ENCODE results near the gene YWHAB. TPM values are rescaled to one million over a fixed set of nuclear protein-coding genes. Genes with fewer than 3 reads are reported as not detected.
A peak's percentile ranks its signal among the peaks of the same experiment; 100 is the strongest.

The YWHAB gene
- total RNA-seq, 1 experiment from 2014 or later, result 216 TPM

DNA sequence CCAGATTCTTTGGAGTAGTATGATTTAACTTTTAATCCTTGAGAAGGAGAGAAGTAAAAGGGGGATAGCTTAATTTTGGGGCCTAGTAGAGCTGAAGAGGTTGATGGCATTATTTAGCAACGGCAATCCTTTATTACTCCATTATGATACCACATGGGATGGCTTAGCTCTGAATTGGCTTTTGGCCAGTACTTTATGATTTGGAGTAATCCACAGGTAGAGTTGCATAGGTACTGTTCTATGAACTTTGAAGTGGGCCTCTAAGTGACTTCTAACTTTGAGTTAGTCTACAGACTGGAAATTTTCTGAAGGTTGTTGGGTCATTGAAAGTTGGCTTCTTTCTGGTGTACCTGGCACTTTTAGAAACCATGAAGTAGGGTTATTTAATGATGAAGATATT lies 11.6 kb downstream of the YWHAB start (continued):
- TF ChIP-seq, protein P1, sequence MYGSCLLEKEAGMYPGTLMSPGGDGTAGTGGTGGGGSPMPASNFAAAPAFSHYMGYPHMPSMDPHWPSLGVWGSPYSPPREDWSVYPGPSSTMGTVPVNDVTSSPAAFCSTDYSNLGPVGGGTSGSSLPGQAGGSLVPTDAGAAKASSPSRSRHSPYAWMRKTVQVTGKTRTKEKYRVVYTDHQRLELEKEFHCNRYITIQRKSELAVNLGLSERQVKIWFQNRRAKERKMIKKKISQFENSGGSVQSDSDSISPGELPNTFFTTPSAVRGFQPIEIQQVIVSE (CRISPR knock-in tag; IDR thresholded peaks at IDR 0.05; ENCODE audit: borderline replicate concordance), result no peak
- TF ChIP-seq NFYB (CRISPR knock-in tag; conservative IDR thresholded peaks at IDR 0.05; ENCODE audit: low read depth) (no peak), NFATC4 (CRISPR knock-in tag; IDR thresholded peaks at IDR 0.05) (no peak), ZNF317 (CRISPR knock-in tag; IDR thresholded peaks at IDR 0.05; ENCODE audit: borderline replicate concordance, low read depth) (no peak), FOXP1 (CRISPR knock-in tag; IDR thresholded peaks at IDR 0.05; ENCODE audit: borderline replicate concordance) (no peak)
- TF ChIP-seq, protein P2, sequence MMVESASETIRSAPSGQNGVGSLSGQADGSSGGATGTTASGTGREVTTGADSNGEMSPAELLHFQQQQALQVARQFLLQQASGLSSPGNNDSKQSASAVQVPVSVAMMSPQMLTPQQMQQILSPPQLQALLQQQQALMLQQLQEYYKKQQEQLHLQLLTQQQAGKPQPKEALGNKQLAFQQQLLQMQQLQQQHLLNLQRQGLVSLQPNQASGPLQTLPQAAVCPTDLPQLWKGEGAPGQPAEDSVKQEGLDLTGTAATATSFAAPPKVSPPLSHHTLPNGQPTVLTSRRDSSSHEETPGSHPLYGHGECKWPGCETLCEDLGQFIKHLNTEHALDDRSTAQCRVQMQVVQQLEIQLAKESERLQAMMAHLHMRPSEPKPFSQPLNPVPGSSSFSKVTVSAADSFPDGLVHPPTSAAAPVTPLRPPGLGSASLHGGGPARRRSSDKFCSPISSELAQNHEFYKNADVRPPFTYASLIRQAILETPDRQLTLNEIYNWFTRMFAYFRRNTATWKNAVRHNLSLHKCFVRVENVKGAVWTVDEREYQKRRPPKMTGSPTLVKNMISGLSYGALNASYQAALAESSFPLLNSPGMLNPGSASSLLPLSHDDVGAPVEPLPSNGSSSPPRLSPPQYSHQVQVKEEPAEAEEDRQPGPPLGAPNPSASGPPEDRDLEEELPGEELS (CRISPR knock-in tag; IDR thresholded peaks at IDR 0.05), result no peak
- TF ChIP-seq, protein P3, sequence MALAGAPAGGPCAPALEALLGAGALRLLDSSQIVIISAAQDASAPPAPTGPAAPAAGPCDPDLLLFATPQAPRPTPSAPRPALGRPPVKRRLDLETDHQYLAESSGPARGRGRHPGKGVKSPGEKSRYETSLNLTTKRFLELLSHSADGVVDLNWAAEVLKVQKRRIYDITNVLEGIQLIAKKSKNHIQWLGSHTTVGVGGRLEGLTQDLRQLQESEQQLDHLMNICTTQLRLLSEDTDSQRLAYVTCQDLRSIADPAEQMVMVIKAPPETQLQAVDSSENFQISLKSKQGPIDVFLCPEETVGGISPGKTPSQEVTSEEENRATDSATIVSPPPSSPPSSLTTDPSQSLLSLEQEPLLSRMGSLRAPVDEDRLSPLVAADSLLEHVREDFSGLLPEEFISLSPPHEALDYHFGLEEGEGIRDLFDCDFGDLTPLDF (CRISPR knock-in tag; IDR thresholded peaks at IDR 0.05), result no peak
- TF ChIP-seq, protein P4, sequence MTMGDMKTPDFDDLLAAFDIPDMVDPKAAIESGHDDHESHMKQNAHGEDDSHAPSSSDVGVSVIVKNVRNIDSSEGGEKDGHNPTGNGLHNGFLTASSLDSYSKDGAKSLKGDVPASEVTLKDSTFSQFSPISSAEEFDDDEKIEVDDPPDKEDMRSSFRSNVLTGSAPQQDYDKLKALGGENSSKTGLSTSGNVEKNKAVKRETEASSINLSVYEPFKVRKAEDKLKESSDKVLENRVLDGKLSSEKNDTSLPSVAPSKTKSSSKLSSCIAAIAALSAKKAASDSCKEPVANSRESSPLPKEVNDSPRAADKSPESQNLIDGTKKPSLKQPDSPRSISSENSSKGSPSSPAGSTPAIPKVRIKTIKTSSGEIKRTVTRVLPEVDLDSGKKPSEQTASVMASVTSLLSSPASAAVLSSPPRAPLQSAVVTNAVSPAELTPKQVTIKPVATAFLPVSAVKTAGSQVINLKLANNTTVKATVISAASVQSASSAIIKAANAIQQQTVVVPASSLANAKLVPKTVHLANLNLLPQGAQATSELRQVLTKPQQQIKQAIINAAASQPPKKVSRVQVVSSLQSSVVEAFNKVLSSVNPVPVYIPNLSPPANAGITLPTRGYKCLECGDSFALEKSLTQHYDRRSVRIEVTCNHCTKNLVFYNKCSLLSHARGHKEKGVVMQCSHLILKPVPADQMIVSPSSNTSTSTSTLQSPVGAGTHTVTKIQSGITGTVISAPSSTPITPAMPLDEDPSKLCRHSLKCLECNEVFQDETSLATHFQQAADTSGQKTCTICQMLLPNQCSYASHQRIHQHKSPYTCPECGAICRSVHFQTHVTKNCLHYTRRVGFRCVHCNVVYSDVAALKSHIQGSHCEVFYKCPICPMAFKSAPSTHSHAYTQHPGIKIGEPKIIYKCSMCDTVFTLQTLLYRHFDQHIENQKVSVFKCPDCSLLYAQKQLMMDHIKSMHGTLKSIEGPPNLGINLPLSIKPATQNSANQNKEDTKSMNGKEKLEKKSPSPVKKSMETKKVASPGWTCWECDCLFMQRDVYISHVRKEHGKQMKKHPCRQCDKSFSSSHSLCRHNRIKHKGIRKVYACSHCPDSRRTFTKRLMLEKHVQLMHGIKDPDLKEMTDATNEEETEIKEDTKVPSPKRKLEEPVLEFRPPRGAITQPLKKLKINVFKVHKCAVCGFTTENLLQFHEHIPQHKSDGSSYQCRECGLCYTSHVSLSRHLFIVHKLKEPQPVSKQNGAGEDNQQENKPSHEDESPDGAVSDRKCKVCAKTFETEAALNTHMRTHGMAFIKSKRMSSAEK (CRISPR knock-in tag; IDR thresholded peaks at IDR 0.05; ENCODE audit: borderline replicate concordance), result no peak

DNA sequence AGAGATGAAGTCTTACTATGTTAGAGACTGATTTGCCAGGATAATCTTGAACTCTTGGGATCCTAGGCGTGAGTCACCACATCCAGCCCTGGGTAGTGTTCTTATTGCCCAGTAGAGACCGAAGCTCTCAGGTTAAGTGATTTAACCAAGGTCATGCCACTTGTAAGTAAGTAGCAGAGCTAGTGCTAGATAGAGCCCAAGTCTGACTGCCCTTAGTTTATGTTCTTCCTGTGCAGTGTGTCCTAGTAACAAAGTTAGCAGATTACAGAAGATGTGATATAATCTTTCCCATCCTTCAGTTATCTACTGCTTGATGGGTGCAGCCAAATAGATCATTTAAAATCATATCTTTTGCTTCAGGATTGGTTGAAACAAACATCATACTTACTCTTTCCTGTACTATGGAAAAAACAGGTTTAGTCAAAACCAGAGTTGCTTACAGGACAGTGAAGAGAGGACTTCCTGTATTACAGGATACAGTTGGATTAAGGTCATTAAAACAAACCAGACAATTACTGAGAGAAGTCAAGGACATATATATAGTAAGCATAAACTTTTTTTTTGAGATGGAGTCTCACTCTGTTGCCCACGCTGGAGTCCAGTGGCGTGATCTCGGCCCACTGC lies 14.8 kb downstream of the YWHAB start:
- Mint-ChIP-seq H3K27me3 (ENCODE audit: low read depth) (no peaks in the 10 kb centered on the region), H3K9me3 (no peaks in the 10 kb centered on the region), H3K4me1 (peaks cover 6% of the 10 kb centered on the region), H3K27ac (0 out of 2 replicates have a peak overlapping the region, but pooled peaks have one; percentile 69), H3K4me3 (no peak overlapping the region), H3K36me3 (peaks cover 37% of the 10 kb centered on the region)
- no peak for ATAC-seq
- TF ChIP-seq, protein P5, sequence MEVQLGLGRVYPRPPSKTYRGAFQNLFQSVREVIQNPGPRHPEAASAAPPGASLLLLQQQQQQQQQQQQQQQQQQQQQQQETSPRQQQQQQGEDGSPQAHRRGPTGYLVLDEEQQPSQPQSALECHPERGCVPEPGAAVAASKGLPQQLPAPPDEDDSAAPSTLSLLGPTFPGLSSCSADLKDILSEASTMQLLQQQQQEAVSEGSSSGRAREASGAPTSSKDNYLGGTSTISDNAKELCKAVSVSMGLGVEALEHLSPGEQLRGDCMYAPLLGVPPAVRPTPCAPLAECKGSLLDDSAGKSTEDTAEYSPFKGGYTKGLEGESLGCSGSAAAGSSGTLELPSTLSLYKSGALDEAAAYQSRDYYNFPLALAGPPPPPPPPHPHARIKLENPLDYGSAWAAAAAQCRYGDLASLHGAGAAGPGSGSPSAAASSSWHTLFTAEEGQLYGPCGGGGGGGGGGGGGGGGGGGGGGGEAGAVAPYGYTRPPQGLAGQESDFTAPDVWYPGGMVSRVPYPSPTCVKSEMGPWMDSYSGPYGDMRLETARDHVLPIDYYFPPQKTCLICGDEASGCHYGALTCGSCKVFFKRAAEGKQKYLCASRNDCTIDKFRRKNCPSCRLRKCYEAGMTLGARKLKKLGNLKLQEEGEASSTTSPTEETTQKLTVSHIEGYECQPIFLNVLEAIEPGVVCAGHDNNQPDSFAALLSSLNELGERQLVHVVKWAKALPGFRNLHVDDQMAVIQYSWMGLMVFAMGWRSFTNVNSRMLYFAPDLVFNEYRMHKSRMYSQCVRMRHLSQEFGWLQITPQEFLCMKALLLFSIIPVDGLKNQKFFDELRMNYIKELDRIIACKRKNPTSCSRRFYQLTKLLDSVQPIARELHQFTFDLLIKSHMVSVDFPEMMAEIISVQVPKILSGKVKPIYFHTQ (CRISPR knock-in tag; IDR thresholded peaks at IDR 0.05), result no peak
- TF ChIP-seq NR1H2 (CRISPR knock-in tag; IDR thresholded peaks at IDR 0.05) (no peak), CREB1 (CRISPR knock-in tag; IDR thresholded peaks at IDR 0.05) (no peak), ZNF317 (CRISPR knock-in tag; IDR thresholded peaks at IDR 0.05; ENCODE audit: borderline replicate concordance, low read depth) (no peak), SP1 (CRISPR knock-in tag; conservative IDR thresholded peaks at IDR 0.05) (no peak), ZNF396 (CRISPR knock-in tag; IDR thresholded peaks at IDR 0.05; ENCODE audit: borderline replicate concordance) (no peak), ZNF416 (CRISPR knock-in tag; IDR thresholded peaks at IDR 0.05) (no peak), ZNF121 (CRISPR knock-in tag; IDR thresholded peaks at IDR 0.05) (no peak)
- TF ChIP-seq, protein P6, sequence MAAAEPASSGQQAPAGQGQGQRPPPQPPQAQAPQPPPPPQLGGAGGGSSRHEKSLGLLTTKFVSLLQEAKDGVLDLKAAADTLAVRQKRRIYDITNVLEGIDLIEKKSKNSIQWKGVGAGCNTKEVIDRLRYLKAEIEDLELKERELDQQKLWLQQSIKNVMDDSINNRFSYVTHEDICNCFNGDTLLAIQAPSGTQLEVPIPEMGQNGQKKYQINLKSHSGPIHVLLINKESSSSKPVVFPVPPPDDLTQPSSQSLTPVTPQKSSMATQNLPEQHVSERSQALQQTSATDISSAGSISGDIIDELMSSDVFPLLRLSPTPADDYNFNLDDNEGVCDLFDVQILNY (CRISPR knock-in tag; IDR thresholded peaks at IDR 0.05), result no peak
- TF ChIP-seq, protein P7, sequence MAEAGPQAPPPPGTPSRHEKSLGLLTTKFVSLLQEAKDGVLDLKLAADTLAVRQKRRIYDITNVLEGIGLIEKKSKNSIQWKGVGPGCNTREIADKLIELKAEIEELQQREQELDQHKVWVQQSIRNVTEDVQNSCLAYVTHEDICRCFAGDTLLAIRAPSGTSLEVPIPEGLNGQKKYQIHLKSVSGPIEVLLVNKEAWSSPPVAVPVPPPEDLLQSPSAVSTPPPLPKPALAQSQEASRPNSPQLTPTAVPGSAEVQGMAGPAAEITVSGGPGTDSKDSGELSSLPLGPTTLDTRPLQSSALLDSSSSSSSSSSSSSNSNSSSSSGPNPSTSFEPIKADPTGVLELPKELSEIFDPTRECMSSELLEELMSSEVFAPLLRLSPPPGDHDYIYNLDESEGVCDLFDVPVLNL (CRISPR knock-in tag; IDR thresholded peaks at IDR 0.05; ENCODE audit: borderline replicate concordance, low read depth), result no peak
- TF ChIP-seq, protein P8, sequence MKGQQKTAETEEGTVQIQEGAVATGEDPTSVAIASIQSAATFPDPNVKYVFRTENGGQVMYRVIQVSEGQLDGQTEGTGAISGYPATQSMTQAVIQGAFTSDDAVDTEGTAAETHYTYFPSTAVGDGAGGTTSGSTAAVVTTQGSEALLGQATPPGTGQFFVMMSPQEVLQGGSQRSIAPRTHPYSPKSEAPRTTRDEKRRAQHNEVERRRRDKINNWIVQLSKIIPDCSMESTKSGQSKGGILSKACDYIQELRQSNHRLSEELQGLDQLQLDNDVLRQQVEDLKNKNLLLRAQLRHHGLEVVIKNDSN (CRISPR knock-in tag; IDR thresholded peaks at IDR 0.05), result no peak
- TF ChIP-seq, protein P9, sequence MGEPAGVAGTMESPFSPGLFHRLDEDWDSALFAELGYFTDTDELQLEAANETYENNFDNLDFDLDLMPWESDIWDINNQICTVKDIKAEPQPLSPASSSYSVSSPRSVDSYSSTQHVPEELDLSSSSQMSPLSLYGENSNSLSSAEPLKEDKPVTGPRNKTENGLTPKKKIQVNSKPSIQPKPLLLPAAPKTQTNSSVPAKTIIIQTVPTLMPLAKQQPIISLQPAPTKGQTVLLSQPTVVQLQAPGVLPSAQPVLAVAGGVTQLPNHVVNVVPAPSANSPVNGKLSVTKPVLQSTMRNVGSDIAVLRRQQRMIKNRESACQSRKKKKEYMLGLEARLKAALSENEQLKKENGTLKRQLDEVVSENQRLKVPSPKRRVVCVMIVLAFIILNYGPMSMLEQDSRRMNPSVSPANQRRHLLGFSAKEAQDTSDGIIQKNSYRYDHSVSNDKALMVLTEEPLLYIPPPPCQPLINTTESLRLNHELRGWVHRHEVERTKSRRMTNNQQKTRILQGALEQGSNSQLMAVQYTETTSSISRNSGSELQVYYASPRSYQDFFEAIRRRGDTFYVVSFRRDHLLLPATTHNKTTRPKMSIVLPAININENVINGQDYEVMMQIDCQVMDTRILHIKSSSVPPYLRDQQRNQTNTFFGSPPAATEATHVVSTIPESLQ (CRISPR knock-in tag; IDR thresholded peaks at IDR 0.05), result no peak
- DNase-seq (ENCODE audit: low spot score), result no peak
- ChIA-PET CTCF (no interaction called here), POLR2A (no interaction called here)

Measured in WTC11 (cell line).